Esophagus muscularis mucosa (tissue), 4 donors: ENCODE results near the gene KSR1. TPM values are rescaled to one million over a fixed set of nuclear protein-coding genes. Genes with fewer than 3 reads are reported as not detected.

Source experiments
- DNase-seq: peaks from one replicate; pipeline ENCODE4 v3.0.0-alpha.2; 2017; ENCODE audit errors: extremely low spot score
- H3K27ac ChIP-seq, 4 donors: fragments of 200-600 bp; sonication (generic); replicated peaks in 1 of 4; 1 replicate in 3 of 4; 2 replicates in 1 of 4; pipeline ENCODE4 v1.5.1; 2016 to 2019; ENCODE audit warnings: mild to moderate bottlenecking in 1 of 4
- H3K27me3 ChIP-seq, 4 donors: fragments of 200-600 bp; sonication (generic); one replicate each; pipeline versions ENCODE4 v1.5.1 to v1.6.0; 2016 to 2019
- H3K36me3 ChIP-seq, 4 donors: fragments of 200-600 bp; sonication (generic); one replicate each; pipeline ENCODE4 v1.5.1; 2016 to 2019
- H3K4me1 ChIP-seq, 4 donors: fragments of 200-600 bp; sonication (generic); one replicate each; pipeline ENCODE4 v1.5.1; 2016 to 2019
- H3K4me3 ChIP-seq, 4 donors: fragments of 200-600 bp; sonication (generic); 1 replicate in 2 of 4; 2 replicates in 2 of 4; pipeline ENCODE4 v1.5.1; 2016 to 2019; ENCODE audit warnings: mild to moderate bottlenecking in 4 of 4, moderate library complexity in 1 of 4
- H3K9me3 ChIP-seq, 4 donors: fragments of 200-600 bp; sonication (generic); 1 replicate in 3 of 4; 2 replicates in 1 of 4; pipeline ENCODE4 v1.5.1; 2016 to 2019
- EP300 ChIP-seq: sonication (generic); formaldehyde crosslinking; IDR thresholded peaks from one replicate; pipeline ENCODE4 v1.6.1; 2017; ENCODE audit warnings: antibody characterized with exemption
- POLR2A ChIP-seq: fragments of 450-650 bp; IDR thresholded peaks from one replicate; pipeline ENCODE4 v1.6.1; 2017; ENCODE audit warnings: antibody characterized with exemption, moderate library complexity, mild to moderate bottlenecking, low read depth
- POLR2AphosphoS5 ChIP-seq, 2 donors: sonication (generic); formaldehyde crosslinking; IDR thresholded peaks; one replicate each; pipeline ENCODE4 v1.6.1; 2017; ENCODE audit warnings: antibody characterized with exemption in 2 of 2
- WGBS: methylation state at CpG from one replicate; pipeline ENCODE4 v1.1.5; 2018; 5-methylcytosine and 5-hydroxymethylcytosine counted together
- intact Hi-C: fragments of 100-400 bp; cut with DNase I; formaldehyde crosslinking; loops from one replicate; pipeline ENCODE4 v1.15.1; 2023
- total RNA-seq, 4 donors: library from RNA; depleted of rRNA; stranded (reverse); fragments of >200 nt; gene quantifications; one replicate each; pipeline versions ENCODE4 v1.1.0 to v1.2.1, GENCODE V29; 2016
- TF ChIP-seq, protein P1 (sequence below), 3 experiments: fragments of 200-600 bp in 2 of 3; fragments of 450-650 bp in 1 of 3; sonication (generic) in 2 of 3; IDR thresholded peaks; one replicate each; pipeline ENCODE4 v1.5.1; 2017 to 2019; ENCODE audit warnings: antibody characterized with exemption in 3 of 3, mild to moderate bottlenecking in 2 of 3, moderate library complexity in 1 of 3

The KSR1 gene
- total RNA-seq, 4 donors from 2014 or later = 13.3 to 18.9 (median 13.7) TPM

DNA sequence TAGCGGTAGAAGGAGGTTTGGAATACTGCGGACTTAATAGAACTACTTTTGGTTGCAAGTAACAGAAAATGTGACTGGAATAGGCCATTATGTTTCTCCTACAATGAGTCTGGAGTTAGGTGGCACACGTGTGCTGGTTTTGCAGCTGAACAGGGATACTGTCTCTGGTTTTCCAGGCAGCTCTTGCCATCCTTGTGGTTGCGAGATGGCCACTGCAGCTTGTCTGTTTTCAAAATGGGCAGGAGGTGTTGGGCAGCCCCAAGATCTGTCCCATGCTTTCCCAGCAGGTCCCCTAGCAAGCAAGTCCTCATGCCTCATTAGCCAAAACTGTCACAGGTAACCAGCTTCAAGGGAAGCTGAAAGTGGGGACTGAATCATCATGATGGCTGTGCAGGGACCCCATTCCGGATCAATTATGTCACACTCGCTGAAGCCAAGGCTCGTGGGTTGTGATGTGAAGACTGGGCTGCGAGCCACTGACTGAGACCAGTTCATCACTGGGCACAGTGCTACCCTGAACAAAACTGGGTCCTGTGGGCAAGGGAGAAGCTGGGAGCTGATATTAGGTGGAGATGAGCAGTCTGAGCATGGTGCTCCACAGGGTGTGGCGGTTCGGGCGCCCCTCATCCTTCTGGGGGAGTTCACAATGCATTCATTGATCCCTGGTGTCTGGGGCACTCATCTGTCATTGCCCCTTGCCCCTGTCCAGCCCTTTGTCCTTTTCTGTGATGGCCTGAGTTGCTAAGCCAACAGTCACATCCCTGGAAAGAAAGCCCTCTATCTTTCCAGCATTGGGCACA, 82.1 kb downstream of the KSR1 start:
- no peak for DNase-seq
- Histone ChIP-seq H3K4me3 (no peak overlapping the region), H3K36me3 (no peaks in the 10 kb centered on the region), H3K27me3 (no peaks in the 10 kb centered on the region), H3K9me3 (no peaks in the 10 kb centered on the region), H3K27ac (no peak overlapping the region), H3K4me1 (peaks cover 33 to 66% (median 55%) of the 10 kb centered on the region in 4 donors)
- intact Hi-C loops = no loop called here
- WGBS = 84% methylated on average over 11 of the region's 11 CpGs
- TF ChIP-seq POLR2A = no peak
- TF ChIP-seq POLR2AphosphoS5 (IDR thresholded peaks at IDR 0.05) = no peak
- no peak for TF ChIP-seq EP300
- TF ChIP-seq, protein P1, sequence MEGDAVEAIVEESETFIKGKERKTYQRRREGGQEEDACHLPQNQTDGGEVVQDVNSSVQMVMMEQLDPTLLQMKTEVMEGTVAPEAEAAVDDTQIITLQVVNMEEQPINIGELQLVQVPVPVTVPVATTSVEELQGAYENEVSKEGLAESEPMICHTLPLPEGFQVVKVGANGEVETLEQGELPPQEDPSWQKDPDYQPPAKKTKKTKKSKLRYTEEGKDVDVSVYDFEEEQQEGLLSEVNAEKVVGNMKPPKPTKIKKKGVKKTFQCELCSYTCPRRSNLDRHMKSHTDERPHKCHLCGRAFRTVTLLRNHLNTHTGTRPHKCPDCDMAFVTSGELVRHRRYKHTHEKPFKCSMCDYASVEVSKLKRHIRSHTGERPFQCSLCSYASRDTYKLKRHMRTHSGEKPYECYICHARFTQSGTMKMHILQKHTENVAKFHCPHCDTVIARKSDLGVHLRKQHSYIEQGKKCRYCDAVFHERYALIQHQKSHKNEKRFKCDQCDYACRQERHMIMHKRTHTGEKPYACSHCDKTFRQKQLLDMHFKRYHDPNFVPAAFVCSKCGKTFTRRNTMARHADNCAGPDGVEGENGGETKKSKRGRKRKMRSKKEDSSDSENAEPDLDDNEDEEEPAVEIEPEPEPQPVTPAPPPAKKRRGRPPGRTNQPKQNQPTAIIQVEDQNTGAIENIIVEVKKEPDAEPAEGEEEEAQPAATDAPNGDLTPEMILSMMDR (IDR thresholded peaks at IDR 0.05) = no peak

- Histone ChIP-seq H3K27ac (no peak overlapping the region), H3K36me3 (no peaks in the 10 kb centered on the region), H3K9me3 (no peaks in the 10 kb centered on the region), H3K4me1 (peaks cover 33 to 58% (median 47%) of the 10 kb centered on the region in 4 donors), H3K4me3 (no peak overlapping the region), H3K27me3 (no peaks in the 10 kb centered on the region)
- TF ChIP-seq POLR2AphosphoS5 (IDR thresholded peaks at IDR 0.05) (no peak), EP300 (no peak), POLR2A (no peak)
- TF ChIP-seq, protein P1 (IDR thresholded peaks at IDR 0.05) = no peak
- intact Hi-C loops = no loop called here
- DNase-seq = no peak
- WGBS = 98% methylated on average over 8 of the region's 8 CpGs
These were observed 82.9 kb downstream of the KSR1 start for GRCh38 chr17:27539152-27539551.

DNA sequence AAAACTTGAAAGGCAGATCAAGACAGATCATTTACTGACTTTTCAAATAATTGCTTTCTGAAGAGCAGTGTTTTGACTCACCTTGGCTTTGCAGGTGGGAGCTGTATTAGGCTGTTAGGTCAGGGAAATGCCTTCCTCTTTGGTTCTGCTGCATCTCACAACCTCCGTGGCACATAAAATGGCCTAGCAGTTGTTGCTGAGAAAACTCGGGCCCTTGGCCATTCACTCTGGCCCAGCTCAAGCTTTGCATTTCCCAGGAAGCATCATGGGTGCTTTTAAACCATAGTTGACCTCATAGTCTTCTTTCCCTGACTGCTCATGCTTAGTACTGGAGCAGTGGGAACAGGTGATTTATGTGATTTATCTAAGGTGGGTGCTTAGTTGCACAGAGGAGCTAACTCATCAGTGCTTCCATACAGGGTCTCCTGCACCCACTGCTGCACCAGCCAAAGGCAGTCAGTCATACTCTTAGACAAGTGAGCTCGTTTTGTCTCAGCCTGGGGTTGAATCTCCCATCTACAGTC, 83.6 kb downstream of the KSR1 start:
- DNase-seq = no peak
- H3K4me1 ChIP-seq = peaks cover 28 to 51% (median 40%) of the 10 kb centered on the region in 4 donors
- 74% methylated on average over 3 of the region's 3 CpGs for WGBS
- H3K4me3 ChIP-seq = no peak overlapping the region
- peak overlapping the region; percentile 48 to 74 (median 72) for H3K27ac ChIP-seq
- no peaks in the 10 kb centered on the region for H3K9me3 ChIP-seq
- H3K36me3 ChIP-seq = no peaks in the 10 kb centered on the region
- TF ChIP-seq POLR2A = no peak
- no peak for TF ChIP-seq POLR2AphosphoS5 (IDR thresholded peaks at IDR 0.05)
- TF ChIP-seq, protein P1 (IDR thresholded peaks at IDR 0.05) = no peak
- no peaks in the 10 kb centered on the region for H3K27me3 ChIP-seq
- intact Hi-C loops = no loop called here

GRCh38 chr17:27540318-27541101, 84.3 kb downstream of the KSR1 start:
- Histone ChIP-seq H3K27me3 (no peaks in the 10 kb centered on the region), H3K4me1 (peaks cover 21 to 48% (median 34%) of the 10 kb centered on the region in 4 donors), H3K4me3 (no peak overlapping the region), H3K9me3 (no peaks in the 10 kb centered on the region), H3K27ac (peak overlapping the region; percentile 48 to 74 (median 72)), H3K36me3 (no peaks in the 10 kb centered on the region)
- peak; percentile 93 for DNase-seq
- peak; percentile 47 to 58 for TF ChIP-seq POLR2AphosphoS5 (IDR thresholded peaks at IDR 0.05)
- TF ChIP-seq, protein P1 (IDR thresholded peaks at IDR 0.05) = no peak
- TF ChIP-seq EP300 = no peak
- TF ChIP-seq POLR2A = no peak
- intact Hi-C loops = no loop called here
- 62% methylated on average over 16 of the region's 16 CpGs for WGBS
